ENCODE measurements around the gene HOMER2. TPM values are rescaled to one million over a fixed set of nuclear protein-coding genes. Genes with fewer than 3 reads are reported as not detected.
A peak's percentile ranks its signal among the peaks of the same experiment; 100 is the strongest.

The HOMER2 gene
- total RNA-seq, 2 experiments from 2014 or later: 5.6 TPM

- BruUV-seq (replicated peaks): no TSS peak
- POLR2A ChIA-PET: interaction anchor here (0.7 kb wide), 1 partner anchor 79 kb away, joined by 3 read pairs; no protein-coding TSS in a partner anchor
These were observed 101.8 kb downstream of the HOMER2 start for GRCh38 chr15:82850731-82851130.

GRCh38 chr15:82849556-82850512, 102.7 kb downstream of the HOMER2 start:
- Histone ChIP-seq H3K4me2 (ENCODE audit: low read length) (peak overlapping the region; percentile 31; the same call in 1 of the 2 replicates), H3K9me3 (ENCODE audit: low read length) (no peaks in the 10 kb centered on the region), H2AFZ (ENCODE audit: low read length) (peak overlapping the region; percentile 94), H3K36me3 (ENCODE audit: insufficient read depth, low read length) (no peaks in the 10 kb centered on the region), H4K20me1 (ENCODE audit: insufficient read depth, low read length) (no peaks in the 10 kb centered on the region), H3K4me1 (ENCODE audit: insufficient read depth, low read length, poor library complexity, severe bottlenecking) (peaks cover 19% of the 10 kb centered on the region), H3K9me2 (ENCODE audit: insufficient read depth, low read length) (no peaks in the 10 kb centered on the region), H3K27ac (ENCODE audit: low read depth, low read length, poor library complexity, severe bottlenecking) (no peak overlapping the region), H3K4me3 (ENCODE audit: low read depth, low read length, poor library complexity, severe bottlenecking) (no peak overlapping the region), H3K79me2 (ENCODE audit: insufficient read depth, low read depth, low read length) (no peaks in the 10 kb centered on the region)
- POLR2A ChIA-PET: interaction anchor here (0.6 to 1.1 kb wide), 3 partner anchors 44 to 78 kb away, joined by 3 read pairs; partner anchors contain the start of gene FSD2
- TF ChIP-seq CTCF (conservative IDR thresholded peaks at IDR 0.05; ENCODE audit: low read length) (peak; percentile 87), EZH2phosphoT487 (IDR thresholded peaks at IDR 0.05; ENCODE audit: borderline replicate concordance, low read depth, low read length) (no peak)
- no TSS peak for BruUV-seq (replicated peaks)
- peak; percentile 82 for DNase-seq (ENCODE audit: low spot score)
- CTCF ChIA-PET (ENCODE audit: unreplicated experiment): interaction anchor here (1.9 kb wide), 1 partner anchor 150 kb away, joined by 5 read pairs; no protein-coding TSS in a partner anchor
- intact Hi-C loops (cut with micrococcal nuclease; ENCODE audit: unreplicated experiment): loop anchor here (1.0 to 10.0 kb wide), 5 partner anchors 137 to 532 kb away; partner anchors contain the start of genes HDGFL3, RAMAC and RPS17

More at GRCh38 chr15:82850731-82851130, 101.8 kb downstream of the HOMER2 start:
- Histone ChIP-seq H3K4me1 (ENCODE audit: insufficient read depth, low read length, poor library complexity, severe bottlenecking) (peaks cover 14% of the 10 kb centered on the region), H4K20me1 (ENCODE audit: insufficient read depth, low read length) (no peaks in the 10 kb centered on the region), H3K27ac (ENCODE audit: low read depth, low read length, poor library complexity, severe bottlenecking) (no peak overlapping the region), H3K79me2 (ENCODE audit: insufficient read depth, low read depth, low read length) (no peaks in the 10 kb centered on the region), H2AFZ (ENCODE audit: low read length) (no peak overlapping the region), H3K9me3 (ENCODE audit: low read length) (no peaks in the 10 kb centered on the region), H3K36me3 (ENCODE audit: insufficient read depth, low read length) (no peaks in the 10 kb centered on the region), H3K4me3 (ENCODE audit: low read depth, low read length, poor library complexity, severe bottlenecking) (no peak overlapping the region), H3K4me2 (ENCODE audit: low read length) (no peak overlapping the region), H3K9me2 (ENCODE audit: insufficient read depth, low read length) (no peaks in the 10 kb centered on the region)
- CTCF ChIA-PET (ENCODE audit: unreplicated experiment): no interaction called here
- no peak for DNase-seq (ENCODE audit: low spot score)
- TF ChIP-seq CTCF (conservative IDR thresholded peaks at IDR 0.05; ENCODE audit: low read length): no peak
- TF ChIP-seq EZH2phosphoT487 (IDR thresholded peaks at IDR 0.05; ENCODE audit: borderline replicate concordance, low read depth, low read length): no peak
- intact Hi-C loops (cut with micrococcal nuclease; ENCODE audit: unreplicated experiment): no loop called here
